Activated CD8-positive, alpha-beta memory T cell treated with anti-CD3 and anti-CD28 coated beads, Interleukin-2, amount 50 U/mL, for 1 hour (primary cell): Measurements from ENCODE around the gene TOR2A.
"Not testable (repeated sequence)": the region's sequence is repeated elsewhere in the genome, so short reads cannot be mapped to it uniquely, and the experiment has no call there.

Experiments used
- DNase-seq: peaks from one replicate; pipeline ENCODE4 v3.0.0-alpha.2; 2020; ENCODE audit errors: extremely low read depth

Gene TOR2A

DNA sequence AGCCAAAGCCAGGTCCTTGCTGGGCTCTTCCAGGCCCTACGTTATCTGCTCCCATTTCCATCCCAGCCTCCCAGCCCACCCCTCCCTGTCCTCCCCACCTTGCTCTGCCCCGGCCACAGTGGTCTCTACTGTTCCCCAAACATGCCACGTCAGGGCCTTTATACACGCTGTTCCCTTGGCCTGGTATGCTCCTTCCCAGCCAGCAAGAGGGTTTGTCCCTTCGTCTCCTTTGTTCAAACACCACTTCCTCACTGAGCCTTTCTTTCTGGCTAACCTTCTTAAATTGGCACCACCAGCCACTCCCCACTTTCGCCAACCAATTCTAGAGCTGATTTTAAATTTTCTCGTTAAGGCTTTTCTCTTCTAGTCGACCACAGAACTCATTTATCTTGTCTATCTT lies 33.6 kb upstream of the TOR2A start:
- no peak for DNase-seq

DNA sequence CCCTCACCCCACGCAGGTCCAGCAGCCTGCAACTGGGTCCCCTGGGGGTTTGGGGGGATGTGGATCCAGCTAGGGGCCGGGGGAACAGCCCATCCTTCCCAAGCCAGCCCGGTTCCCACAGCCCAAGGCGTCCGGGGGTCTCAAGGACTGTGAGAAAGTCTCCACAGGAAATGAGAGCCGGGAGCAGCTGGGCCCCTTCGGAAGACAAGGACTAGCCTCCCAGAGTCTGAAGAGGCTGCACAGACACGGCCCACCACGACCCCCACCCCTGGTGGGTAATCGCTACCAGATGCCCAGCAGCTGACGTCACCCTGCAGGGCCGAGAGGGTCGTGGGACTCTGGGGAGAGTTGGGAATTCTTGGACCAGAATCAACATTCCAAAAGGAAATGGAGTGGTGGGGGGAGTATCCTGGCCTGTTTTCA lies 32.8 kb upstream of the TOR2A start:
- no peak for DNase-seq

DNA sequence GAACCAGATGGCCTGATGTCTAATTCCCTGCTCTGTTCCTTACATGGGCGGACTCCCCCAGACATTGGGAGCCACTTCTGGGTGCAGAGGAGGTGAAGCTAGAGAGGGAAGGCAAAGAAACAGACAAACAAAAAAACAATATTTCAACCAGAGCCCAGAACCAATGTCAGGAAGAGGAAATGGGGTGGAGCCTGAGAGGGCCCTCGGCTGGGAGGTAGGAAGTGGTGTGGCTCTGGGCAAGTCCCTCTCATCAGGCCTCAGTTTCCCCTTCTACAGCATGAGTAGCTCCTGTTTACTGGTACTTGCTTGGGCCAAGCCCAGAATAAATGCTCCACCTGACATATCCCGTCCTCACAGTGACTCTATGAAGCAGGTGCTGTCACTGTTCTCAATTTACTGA lies 32.3 kb upstream of the TOR2A start:
- no peak for DNase-seq

DNA sequence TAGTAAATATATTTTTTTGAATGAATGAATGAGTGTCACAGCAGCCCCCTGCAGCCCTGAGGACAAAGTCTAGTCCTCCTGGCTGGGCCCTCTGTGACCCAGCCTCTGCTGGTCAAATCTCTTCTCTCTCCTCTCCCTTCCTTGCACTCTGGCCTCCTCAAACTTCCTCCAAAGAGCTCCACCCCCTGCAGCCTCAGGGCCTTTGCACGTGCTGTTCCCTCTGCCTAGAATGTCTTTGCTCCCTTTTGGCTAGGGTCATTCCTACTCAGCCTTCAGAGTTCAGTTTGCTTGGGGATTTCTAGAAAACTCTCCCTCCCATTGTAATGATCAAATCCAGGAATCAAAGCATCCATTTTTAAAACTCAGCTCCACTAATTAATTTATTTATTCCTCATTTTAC lies 30.3 kb upstream of the TOR2A start:
- no peak for DNase-seq

DNA sequence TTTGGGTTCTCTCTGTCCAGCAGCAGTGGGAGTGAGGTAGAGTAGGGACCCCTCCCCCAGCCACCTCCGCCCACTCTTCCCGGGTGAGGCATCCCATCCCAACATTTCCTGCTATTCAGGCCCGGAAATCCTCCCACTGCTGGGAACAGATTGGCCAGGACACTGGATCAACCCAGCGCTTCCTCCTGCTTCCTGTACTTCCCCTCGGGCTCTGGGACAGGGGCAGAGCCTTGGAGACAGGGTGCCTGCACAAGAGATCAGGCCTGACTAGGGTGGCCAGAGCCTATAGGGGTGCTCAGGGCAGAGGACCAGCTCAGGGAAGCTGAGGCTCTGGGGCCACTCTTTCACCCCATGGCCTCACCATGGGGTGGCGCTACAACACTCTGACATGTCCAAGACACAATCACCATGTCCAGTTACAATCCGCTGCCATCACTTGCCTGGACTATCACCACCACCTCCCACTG lies 28.9 kb upstream of the TOR2A start:
- DNase-seq: no peak

DNA sequence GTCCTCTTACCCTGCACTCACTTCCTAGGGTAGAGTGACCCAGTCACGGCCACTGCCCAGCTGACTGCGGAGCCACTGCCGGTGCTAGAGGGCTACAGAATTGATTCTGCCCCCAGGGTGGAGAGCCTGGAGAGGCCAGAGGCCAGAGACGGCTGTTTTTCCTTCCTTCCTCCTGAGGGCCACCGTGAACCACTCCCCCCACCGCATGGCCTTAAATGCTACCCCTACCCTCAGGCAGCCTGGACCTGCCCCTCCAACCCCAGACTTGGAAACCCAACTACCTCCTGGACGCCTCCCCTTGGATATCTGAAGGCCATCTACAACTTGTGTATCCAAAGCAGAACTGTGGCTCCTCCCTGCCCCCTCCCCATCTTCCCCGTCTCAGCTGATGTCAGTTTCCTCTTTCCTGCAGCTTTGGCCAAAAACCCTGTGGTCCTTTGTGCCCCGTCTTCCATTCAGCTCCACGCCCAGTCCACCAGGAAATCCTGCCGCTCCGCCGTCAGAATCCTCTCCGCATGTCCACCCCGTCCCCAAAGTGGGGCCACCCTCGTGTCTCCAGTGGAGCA lies 27.1 kb upstream of the TOR2A start:
- DNase-seq: no peak

DNA sequence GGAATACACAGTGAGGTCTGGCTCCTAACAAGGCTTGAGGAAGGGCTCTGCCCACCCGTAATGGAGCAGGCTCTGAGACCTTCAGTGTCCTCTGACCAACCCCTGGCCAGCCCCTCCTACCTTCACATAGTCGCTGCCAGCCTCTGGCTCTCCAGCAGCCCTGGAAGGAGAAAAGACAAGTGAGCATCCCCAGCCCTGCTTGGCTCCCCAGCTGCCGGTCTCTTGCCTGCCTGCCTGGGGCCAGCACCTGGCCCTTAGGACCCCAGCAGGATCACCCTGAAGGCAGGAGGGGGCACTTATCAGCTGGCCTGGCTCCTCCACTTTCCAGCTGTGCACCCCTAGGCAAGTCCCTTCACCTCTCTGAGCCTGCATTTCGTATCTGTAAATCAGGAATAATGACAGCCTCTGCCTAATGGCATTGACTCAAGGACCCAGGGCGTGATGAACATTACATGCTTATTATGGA lies 26.4 kb upstream of the TOR2A start:
- no peak for DNase-seq

DNA sequence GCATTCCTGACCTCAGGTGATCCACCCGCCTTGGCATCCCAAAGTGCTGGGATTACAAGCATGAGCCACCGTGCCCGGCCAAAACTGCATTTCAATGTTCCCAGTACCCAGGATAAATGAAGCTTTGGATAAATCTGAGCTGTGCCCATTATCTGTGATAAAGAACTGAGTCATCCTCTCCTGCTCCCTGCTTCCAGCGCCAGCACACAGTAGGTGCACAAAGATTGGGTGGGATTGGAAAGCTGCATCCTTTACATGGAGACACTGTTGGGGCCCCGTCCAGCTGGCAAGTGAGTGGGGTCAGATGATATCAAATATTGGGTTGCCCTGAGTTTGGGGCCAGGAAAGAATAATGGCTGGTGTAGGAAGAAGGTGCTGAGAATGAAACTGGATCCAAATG lies 26.0 kb upstream of the TOR2A start:
- DNase-seq: no peak

DNA sequence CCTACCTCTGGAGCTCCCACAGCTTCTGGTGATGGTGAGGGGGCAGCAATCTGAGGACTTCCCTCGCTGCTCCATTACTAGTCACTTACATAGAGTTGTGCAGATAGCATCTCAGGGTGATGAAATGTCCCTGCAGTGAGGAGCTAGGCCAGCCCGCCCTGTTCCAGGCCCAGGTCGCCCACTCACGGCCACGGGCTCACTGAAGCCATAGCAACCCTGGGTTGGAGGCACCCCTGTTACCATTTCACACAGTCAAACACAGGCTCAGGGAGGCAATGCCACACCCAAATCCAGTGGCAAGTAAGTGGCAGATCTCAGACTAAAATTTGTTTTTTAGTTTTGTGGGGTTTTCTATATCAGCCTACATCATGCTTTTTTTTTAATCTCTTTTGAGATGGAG lies 23.7 kb upstream of the TOR2A start:
- no peak for DNase-seq

DNA sequence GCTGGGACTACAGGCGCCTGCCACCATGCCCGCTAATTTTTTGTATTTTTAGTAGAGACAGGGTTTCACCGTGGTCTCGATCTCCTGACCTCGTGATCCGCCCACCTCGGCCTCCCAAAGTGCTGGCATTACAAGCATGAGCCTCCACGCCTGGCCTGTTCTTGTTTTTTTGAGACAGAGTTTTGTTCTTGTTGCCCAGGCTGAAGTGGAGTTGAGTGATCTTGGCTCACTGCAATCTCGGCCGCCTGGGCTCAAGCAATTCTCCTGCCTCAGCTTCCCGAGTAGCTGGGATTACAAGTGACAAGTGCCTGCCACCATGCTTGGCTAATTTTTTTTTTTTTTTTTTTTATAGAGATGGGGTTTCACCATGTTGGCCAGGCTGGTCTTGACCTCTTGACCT lies 21.7 kb upstream of the TOR2A start:
- DNase-seq: not testable (repeated sequence)

DNA sequence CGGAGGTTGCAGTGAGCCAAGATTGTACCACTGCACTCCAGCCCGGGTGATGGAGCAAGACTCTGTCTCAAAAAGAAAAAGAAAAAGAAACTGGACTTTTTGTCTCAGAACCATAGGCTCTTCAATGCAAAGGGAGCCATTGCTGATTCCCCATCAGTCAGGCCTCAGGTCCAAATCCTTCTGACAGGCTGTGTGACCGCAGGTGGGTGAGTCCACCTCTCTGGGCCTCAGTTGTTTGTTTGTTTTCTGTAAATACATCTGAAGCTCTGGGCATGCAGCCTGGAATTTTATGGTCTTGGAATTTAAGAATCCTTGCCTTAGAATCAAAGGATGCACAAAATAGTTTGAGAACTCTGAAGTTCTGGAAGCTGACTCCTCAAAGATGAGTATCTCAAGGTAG lies 21.1 kb upstream of the TOR2A start:
- DNase-seq: no peak

DNA sequence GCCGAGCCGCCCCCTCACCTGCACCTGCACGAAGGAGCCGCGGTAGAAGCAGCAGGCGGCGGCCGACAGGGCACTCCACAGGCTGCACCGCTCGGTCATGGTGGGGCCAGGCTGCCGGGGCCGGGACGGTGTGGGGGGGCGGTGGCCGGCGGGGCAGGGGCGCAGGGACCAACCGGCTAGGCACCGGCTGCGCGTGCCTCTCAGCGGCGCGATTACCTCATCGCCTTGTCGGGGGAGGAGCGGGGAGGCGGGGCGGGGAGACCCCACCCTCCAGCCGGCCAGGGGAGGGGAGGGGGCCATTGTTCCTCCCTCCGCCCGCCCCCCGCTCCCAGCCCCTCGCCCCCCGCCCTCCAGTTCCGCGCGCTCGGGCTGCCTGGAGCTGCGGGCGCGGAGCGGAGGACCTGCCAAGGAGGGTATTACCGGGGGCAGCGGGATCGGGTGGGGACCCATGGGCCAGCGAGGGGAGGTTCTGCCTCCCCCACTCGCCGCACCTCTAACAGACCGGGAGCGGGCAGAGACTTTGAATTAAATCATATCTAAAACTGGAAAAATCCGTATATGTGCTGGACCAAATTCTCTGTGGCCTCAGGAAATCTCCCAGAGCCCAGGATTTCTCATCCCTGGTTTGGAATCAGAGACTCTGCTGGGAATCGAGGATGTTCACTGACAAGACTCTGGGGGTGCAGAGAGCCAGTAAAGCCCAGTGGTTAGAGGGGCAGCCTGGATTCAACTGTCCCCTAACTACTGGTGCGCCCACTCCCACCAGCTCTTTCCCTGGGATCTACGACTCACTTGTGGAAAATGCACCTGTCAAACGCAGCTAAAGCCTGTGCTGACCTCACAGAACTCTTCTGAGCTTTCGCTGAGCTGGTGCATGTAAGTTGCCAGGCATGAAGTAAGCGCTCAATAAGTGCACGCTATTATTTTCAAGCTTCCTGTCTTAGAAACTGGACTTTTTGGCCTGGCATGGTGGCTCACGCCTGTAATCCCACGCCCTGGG lies 20.3 kb upstream of the TOR2A start:
- no peak for DNase-seq

DNA sequence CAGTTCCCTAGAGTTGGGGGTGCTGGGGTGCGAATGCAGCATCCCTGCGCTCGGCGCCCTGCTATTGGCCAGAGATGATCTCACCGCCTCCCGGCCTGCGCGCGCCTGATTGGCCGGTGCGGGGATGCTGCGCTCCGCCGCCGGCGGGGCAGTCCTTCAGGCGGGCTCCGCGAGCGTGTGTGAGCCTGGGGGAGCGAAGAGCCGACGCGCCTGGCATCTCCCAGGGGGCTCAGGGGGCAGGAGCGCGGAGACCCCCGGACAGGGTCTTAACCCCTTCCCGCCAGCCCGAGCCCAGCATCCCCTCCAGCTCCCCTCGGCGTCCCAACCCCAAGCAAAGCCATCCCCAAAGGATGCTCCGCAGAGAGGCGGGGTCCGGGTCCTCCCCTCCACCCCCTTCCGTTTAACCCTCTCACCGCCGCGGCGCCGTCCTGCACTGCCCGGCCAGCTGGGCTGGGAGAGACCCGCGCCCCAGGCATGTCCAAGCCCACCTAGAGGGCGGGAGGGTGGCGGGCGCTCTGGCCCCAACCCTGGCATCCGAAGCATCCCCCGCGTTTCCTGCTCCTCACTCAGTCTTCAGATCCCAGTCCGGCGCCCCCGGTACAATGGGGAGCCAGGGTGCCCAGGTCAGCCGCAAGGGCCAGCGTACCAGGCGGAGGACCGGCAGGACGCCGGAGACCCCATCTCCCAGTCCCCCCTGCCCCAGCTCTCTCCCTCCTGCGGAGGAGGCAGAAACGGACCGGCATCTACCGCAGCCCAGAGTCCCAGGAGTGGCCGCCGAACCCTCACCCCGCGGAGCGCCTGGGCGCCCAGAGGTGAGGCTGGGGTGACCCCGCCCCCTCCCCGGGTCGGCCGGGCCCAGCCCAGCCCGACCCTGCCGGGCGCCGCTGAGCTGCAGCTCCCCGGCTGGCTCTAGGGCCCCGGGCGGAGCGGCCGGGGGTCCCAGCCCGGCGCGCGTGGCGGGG lies 19.3 kb upstream of the TOR2A start:
- DNase-seq: no peak

DNA sequence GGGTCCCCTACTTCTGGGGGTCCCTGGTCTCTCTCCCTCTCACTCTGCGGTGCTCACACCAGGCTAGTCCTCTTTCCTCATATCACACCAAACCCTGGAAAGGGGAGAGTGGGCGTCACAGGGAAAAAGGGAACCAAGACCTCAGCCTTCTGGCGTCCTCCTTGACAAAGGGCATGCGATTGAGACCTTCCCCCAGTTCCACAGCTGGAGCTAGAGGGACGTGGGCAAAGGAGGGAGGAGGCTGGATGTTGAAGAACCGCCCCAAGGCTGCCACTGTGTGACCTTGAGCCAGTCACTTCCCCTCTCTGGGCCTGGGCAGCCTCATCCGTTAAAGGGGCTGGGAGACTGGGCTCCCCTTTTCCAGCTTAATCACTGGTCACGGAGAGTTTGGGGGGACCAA lies 18.5 kb upstream of the TOR2A start:
- DNase-seq: no peak

DNA sequence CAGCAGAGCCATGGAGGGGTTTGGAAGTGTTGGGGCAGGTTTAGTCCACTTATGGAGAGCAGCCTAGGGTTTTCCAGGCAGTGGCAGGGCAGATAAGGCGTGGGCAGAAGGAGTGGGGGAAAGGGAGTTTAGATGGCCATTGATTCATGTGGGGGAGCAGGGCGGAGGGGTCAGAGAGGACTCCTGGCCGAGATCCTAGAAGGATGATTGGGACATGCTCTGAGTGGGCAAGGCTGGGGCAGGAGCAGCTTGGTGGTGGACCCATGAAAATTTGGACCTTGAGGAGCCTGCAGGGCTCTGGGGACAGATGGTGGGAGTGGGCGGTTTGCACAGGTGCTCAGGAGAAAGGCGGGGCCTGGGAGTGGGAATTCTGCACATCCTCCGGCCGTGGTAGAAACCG lies 18.1 kb upstream of the TOR2A start:
- no peak for DNase-seq

DNA sequence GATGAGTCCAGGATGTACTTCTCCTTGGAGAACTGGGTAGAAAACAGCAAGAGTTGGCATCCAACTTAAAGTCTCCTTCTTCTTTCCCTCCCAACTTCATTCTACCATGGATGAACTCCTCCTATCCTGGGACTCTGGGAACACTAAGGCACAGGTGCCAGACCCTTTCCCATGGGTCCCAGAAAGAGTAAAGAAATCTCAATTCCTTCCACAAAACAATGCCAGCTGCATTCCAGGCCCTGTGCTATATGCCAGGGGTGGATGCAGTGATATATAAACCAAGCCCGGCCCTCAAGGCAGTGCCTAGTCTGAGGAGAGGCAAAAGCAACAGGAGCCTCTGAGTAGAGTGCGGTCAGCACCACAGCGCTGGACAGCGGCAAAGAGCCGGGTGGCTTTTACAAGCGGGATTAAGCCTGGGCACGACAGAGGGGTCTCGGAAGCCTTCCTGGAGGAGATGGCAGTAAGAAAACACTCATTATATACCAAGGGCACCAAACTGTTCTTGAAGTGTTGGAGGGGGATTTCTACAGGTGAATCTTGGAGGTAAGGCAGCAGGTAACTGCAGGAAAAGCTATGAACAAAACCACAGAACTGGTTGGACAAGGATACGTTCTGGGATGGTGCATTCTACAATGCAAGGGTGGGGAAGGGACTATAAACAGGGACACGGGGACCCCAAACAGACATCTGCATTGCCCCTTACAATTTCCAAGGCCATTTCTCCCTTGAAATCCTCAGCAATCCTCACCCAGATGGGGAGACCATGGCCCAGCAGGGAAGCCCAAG lies 16.4 kb upstream of the TOR2A start:
- no peak for DNase-seq

DNA sequence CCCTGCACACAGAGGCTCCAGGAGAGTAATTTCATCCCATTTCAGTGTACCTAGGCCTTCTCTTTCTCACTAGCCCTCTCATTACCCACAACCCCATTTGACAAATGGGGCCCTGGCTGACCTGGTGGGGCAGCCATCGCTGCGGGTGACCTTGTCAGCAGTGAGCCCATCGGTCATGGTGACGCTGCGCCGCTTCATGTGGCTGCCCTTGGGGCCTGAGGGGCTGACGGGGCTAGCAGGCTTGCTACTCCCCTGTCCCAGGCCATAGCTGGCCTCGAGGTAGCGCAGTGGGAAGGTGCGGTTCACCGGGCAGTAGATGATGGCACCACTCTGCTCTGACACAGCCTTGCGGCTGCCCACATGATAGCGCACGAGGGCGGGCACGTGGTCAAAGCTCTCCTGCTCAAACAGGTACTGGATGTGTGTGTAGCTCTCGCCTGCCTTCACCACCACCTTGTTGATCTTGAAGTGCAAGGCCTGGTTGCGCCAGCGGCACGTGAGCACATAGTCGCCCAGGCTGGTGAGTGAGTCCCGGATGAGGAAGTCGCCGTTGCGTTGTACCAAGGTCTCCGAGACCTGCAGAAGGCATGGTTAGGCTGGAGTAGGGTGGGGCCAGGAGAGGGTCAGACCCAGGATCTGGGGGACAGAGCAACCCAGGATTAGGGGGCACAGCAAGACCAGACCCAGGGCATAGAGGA lies 14.1 kb upstream of the TOR2A start:
- DNase-seq: no peak

DNA sequence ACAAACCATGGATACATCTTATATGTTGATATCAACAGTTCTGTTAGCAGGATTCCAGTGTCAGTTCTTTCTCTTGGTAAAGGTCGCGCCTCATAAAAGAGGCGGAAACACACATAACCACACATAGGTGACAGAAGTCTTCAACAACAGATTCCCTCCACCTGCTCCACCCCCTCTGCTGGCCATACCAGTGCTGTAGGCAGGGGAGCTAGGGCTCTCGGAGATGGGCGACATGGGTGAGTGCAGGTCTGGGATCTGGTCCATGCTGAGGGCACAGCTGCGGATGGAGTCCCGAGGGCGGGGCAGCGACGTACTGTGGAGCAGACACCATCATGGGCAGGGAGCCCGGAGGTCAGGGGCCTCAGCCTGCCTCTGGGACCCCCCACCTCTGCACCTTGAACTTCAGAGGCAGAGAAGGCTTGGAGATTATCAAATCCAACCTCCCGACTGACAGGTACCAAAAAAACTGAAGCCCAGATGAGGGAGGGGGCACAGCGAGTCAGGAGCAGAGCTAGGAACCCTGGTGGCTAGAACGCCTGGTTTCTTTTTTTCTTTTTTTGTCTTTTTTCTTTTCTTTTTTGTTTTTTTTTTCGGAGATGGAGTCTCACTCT lies 12.0 kb upstream of the TOR2A start:
- DNase-seq: no peak

DNA sequence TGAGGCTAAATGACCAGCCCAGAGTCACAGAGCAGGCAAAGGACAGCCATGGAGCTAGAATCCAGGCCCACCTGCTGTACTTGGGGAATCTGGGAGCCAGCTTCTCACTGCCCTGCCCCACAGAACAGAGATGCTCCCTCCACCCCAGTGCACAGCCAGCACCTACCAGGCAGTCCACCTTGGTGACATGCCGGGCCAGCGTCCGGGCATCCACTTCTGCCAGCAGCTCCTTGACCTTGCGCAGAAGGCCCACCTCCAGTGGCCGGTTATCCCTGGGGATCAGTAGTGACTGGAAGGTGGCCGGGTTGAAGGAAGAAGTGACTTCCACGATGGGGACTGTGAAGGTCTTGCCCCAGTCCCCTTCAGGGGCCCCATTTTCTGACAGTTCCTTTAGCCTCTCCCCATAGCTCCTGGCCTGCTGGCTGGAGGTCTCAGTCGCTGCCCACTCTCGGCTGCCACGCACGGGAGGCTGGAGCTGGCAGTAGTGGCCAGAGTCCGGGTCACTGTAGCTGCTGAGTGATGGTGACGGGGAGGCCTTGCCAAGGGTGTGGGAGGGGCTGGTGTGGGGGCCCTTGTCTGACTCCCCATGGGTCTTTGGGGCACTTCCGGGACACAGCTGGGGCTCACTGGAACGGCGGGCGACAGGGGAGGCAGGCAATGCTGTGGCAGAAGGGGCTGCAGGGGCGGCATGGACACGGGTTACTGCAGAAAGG lies 9.5 kb upstream of the TOR2A start:
- DNase-seq: no peak
